ENCODE results near the gene TMEM256.

TMEM256 gene

GRCh38 chr17:7428557-7428956 lies 24.7 kb upstream of the TMEM256 start, which contains the start of gene SPEM3:
Gene SPEM3 (plus strand): TSS chr17:7428857. CDS start chr17:7428903, 46 bp downstream.
- no peak for DNase-seq

- no peak for DNase-seq
Observed at GRCh38 chr17:7427549-7427948, 23.7 kb upstream of the TMEM256 start.

DNA sequence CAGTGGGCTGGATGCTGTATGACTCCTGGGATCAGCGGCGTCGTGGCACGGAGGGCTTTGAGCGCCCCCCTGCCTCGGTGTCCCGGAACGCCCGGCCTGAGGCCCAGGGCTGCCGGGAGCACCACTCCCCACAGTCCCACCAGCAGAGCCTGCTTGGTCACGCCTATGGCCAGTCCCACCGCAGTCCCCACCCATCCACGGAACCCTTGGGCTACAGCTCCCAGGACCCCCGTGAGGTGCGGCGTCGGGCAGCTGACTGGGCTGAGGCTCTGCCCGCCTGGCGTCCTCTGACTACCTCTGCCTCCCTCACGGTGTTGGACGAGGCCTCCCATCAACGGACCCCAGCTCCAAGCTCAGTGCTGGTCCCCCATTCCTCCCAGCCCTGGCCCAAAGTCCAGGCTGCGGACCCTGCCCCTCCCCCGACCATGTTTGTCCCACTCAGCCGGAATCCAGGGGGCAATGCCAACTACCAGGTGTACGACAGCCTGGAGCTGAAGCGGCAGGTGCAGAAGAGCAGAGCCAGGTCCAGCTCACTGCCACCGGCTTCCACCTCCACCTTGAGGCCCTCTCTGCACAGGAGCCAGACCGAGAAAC lies 23.1 kb upstream of the TMEM256 start:
- no peak for DNase-seq

DNA sequence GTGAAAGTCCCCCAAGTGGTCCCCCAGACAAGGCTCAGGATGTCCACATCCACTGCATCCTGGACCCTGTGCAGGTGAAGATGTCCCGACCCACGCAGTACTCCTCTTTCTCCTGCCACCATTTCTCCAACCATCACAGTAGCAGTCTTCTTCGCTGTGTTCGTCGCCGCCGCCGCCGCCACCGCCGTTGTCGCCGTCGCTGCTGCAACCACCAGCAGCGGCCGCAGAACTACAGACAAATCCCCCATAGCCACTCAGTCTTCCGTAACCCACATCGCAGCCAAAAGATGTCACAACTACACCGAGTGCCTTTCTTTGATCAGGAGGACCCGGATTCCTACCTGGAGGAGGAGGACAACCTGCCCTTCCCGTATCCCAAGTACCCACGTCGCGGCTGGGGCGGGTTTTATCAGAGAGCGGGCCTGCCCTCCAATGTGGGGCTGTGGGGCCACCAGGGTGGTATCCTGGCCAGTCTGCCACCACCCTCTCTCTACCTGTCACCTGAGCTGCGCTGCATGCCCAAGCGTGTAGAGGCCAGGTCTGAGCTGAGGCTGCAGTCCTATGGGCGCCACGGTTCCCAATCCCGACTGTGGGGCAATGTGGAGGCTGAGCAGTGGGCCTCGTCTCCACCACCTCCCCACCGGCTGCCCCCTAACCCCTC lies 22.4 kb upstream of the TMEM256 start:
- no peak for DNase-seq

DNA sequence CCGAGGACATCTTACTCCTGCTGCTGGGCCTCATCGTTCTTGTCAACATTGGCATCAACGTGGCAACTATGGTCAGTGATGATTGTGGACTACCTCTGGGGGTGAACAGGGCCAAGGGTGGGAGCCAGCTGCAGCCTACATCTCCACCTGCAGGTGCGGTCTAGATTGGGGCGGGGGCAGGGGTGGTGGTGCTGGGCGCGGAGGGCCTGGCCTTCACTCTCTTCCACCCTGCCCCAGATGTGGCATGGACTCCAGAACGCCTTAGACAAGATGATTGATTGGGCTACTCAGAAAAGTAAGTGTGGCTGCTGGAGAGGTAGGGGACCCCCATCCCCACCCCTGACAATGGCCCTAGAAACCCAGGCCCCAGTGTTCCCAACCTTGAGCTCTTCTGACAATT lies 21.9 kb upstream of the TMEM256 start:
- no peak for DNase-seq

- no peak for DNase-seq
Observed at GRCh38 chr17:7425316-7425715, 21.4 kb upstream of the TMEM256 start, which contains the start of gene SPEM2. Gene SPEM2 (plus strand): TSS chr17:7425616. CDS start chr17:7425689, 73 bp downstream.

DNA sequence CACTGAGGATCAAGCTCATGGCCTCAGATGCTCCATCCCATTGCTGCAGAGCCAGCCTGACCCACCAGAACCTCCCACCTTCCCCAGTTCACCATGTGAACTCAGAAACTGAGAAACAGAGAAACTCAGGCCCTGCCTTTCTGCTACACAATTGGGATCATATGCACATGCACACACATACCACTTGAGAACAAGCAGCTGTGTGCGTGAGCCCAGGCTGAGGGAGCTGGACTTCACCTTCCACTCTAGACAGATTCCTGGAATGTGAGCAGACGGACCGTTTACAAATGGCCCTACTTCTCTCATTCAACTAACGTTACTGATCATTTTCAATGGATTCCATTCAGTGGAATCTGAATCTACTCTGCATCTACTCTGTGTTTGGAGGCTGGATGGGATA lies 19.8 kb upstream of the TMEM256 start:
- no peak for DNase-seq

- DNase-seq, result no peak
Observed at GRCh38 chr17:7421186-7421585, 17.3 kb upstream of the TMEM256 start.

DNA sequence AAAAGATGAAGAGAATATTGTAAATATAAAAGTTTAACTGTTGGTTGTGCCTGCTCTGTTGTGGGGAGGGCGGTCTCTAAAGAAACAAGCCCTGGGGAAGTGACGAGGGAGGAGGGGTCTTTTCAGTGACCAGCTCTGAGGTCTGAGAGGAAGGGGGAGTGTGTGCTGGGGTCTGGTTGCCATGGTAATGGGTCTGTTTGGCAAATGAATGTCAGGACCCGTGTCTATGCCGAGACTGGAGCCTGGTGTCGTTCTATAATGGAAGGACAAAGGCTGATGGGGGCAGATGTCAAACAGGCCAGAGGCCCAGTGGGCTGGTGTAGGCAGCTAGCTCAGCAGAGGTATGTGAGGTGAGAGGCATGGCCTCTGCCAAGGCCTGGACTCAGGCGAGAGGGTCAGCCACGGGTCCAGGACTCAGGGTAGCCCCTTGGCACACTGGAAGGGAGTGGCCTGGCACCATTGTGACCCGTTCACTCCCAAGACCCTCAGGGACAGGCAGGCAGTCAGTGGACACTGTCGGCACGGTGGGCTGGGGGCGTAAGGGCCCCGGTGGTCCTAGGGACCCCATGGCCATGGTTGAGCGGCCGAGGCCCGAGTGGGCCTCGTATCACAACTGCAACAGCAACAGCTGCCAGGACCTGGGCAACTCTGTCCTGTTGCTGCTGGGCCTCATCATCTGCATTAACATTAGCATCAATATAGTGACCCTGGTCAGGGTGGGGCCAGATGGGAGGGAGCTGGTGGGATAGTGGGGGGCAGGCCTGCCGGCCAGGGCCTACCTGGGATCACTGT lies 16.1 kb upstream of the TMEM256 start, which contains the start of gene SPEM1:
TSS of gene SPEM1 (plus strand) at position 506 of the 792 bp plus-strand sequence. CDS start at position 567, 61 bp downstream.
- no peak for DNase-seq

DNA sequence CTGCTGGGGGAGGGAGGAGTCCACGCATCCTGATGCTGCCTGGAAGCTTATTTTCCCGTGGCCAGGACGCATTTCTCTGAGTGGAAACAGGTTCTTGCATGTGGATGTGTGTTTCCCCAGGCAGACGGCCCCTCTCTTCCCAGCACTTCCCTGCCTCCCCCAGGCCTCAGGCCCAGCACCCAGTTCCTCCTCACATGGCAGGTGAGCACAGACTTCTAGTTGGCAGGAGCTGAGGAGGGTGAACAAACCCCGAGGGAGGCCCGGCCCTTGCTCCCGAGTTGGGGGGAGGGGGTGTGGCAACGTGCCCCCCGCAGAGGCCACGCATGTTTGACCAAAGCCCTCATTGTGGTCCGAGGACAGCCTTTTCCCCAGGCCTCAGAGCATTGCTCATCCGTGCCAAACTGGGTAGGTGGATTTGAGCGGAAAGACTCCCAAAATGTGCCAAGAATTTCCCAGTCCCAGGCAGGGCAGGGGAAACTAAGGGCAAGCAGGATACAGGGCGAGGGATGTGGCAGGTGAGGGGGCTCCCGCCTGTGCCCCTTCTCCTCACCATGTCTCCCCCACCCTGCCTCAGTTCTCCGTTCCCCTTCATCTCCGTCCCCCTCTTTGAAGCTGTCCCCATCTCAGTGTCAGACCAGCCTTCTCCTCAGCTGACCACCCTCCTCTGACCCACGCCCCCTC lies 14.7 kb upstream of the TMEM256 start:
- no peak for DNase-seq

GRCh38 chr17:7417056-7417655 lies 13.3 kb upstream of the TMEM256 start:
- no peak for DNase-seq

DNA sequence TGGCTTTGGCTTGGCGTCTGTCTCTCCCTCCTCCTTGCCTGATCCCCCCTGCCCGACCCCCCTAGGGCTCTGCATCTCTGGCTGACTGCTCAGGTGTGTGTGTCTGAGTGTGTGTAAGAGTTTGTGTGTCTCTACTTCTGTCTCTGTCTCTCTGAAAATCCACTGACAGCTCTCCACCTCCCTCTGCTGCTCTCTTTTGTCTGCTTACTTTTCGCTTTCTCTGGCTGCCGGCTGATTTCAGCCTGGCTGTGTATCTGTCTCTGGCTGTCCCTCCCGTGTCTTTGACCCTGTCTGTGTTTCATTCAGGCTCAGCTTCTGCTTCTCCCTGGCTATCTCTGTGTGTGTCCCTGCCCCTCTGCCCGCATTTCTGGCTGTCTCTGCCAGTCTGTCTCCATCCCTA lies 12.4 kb upstream of the TMEM256 start:
- no peak for DNase-seq

GRCh38 chr17:7415784-7416183 lies 11.9 kb upstream of the TMEM256 start:
- no peak for DNase-seq

DNA sequence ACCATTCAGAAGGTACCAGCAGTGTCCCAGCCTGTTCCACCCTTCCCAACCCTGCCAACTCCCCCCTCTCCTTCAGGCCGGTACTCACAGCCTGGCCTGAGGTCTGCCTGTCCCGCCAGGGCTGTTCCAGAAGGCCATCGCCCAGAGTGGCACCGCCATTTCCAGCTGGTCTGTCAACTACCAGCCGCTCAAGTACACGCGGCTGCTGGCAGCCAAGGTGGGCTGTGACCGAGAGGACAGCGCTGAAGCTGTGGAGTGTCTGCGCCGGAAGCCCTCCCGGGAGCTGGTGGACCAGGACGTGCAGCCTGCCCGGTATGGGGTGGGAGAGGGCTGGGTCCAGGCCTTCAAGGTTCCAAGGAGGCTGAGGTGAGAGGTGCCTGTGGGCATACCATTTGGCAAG lies 10.9 kb upstream of the TMEM256 start:
- no peak for DNase-seq

DNA sequence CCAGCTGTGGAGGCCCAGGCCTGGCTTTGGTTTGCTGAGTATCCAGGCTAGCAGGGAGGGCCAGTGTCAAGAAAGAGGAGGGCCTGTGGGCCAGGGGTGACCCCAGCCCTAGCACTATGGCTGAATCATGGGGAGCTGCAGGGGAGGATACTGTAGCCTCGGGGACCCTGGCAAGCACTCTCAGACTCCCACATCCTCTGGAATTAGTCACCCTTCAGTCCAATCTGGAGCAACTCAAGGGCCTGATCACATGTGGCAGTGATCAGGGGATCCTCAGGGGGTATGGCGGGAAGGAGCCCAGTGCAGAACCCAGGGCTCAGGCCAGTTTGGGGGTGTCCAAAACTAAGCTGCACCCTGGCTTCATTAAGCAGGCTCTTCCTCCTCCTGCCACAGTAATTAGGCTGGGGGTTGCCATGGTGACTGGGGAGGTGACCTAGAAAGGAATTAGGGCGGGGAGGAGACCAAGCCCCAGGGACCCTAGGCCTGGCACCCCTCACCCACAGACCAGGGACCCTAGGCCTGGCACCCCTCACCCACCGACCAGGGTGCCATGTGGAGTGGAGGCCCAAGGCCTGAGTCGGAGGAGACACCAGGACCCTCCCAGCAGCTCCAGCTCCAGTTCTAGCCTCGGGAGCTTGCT lies 9.6 kb upstream of the TMEM256 start:
- DNase-seq, result peak; percentile 5

DNA sequence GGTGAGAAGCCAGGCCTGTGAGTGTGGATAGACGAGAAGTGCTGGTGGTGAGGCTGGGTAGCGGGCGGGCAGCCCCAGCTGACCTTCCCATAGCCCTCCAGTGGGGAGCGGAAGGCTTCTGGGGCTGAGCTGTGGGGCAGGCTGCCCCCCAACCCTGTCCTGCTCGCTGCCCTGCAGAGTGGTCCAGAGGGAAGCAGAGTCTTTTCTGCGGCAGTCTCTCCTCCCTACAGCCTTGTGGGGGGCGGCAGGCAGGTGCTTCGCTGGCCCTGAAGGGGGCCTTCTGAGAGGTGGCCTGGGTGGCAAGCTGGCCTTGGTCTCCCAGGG lies 7.5 kb upstream of the TMEM256 start:
- DNase-seq, result no peak

GRCh38 chr17:7410634-7411426 lies 6.9 kb upstream of the TMEM256 start:
- no peak for DNase-seq

- no peak for DNase-seq
Observed at GRCh38 chr17:7409716-7410115, 5.8 kb upstream of the TMEM256 start.

DNA sequence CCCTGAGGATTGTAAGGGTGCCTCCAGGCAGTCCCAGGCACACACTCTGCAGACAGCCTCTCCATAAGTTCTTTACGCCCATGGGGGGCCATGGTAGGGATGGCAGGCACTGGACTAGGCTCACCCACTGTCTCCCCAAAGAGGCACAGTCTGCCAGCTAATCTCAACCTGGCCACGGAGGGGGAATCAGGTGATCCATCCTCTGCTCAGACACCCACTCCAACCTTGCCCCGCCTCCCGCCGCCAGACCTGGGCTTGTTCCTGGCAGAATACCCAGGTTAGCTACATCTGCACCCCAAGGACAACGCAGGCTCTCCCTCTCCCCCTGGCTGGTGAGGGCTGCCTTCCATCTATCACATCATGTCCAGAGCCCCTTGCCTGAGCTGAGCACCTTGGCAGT lies 5.0 kb upstream of the TMEM256 start:
- DNase-seq, result no peak

DNA sequence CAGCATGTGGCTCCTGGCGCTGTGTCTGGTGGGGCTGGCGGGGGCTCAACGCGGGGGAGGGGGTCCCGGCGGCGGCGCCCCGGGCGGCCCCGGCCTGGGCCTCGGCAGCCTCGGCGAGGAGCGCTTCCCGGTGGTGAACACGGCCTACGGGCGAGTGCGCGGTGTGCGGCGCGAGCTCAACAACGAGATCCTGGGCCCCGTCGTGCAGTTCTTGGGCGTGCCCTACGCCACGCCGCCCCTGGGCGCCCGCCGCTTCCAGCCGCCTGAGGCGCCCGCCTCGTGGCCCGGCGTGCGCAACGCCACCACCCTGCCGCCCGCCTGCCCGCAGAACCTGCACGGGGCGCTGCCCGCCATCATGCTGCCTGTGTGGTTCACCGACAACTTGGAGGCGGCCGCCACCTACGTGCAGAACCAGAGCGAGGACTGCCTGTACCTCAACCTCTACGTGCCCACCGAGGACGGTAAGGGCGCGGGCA lies 4.4 kb upstream of the TMEM256 start:
- no peak for DNase-seq

GRCh38 chr17:7407485-7408251 lies 3.8 kb upstream of the TMEM256 start, which contains the start of gene NLGN2:
Gene NLGN2 (plus strand): TSS chr17:7407845. CDS start chr17:7408256, 411 bp downstream.
- DNase-seq, result peak; percentile 18

All from NCI-H69 (cell line).